ENCODE measurements around the gene NUP98.
A peak's percentile ranks its signal among the peaks of the same experiment; 100 is the strongest.

Gene NUP98

GRCh38 chr11:3723014-3723708 is 74.2 kb downstream of the NUP98 start:
- peak in 1 of 2 donors; percentile 25 for DNase-seq

- no peak for DNase-seq
These were observed 75.3 kb downstream of the NUP98 start for GRCh38 chr11:3722100-3722499.

DNA sequence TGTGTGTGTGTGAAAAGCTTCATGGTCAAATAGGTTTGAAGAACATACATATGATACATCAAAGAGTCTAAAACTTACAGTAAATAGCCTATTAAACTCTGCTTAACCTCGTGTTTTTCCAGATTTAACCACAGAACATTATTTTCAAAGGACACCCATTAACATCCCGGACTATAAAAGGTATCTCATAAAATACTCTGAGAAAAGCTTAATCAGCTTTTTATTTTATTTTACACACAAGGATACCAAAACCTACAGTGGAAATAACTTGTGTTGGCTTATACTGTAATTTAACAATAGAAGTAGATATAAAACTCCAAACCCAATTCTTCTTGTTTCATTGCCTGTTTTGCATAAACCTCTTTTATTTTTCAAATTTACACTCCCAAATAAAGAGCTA is 76.4 kb downstream of the NUP98 start:
- DNase-seq: no peak

- DNase-seq: no peak
These were observed 85.1 kb downstream of the NUP98 start for GRCh38 chr11:3712274-3712673.

GRCh38 chr11:3710485-3711259 is 86.7 kb downstream of the NUP98 start:
- DNase-seq: no peak

DNA sequence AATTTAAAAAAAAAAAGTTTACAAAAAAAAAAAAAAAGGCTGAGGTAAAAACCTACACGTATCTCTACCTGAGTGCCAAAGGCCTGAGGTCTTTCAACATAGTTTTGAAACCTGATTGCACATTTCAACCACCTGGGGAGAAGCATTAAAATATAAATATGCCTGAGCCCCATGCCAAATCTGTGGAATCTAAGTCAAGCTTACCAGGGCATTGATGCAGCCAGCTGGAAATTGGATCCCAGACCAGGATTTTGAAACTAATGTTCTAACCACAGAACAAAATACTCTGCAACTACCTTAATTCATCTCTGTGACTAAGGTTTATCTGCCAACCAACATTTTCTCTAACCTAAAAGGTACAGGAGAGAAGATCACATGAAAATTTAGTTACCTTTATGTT is 87.4 kb downstream of the NUP98 start:
- no peak for DNase-seq

DNA sequence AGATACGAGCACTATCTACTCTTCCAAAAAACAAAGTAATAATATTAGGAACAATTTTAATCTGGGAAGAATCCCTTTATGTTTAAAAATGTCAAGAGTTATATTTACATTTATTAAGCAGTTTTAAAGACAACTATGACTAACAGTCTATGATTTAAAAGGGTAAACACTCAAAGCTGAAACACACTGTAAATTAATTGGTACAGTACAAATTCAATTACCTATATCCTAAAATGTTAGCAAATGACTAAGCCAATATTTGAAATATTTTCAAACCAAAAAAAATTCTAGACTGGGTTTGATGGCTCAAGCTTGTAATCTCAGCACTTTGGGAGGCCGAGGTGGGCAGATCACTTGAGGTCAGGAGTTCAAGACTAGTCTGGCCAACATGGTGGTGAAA is 90.2 kb downstream of the NUP98 start:
- DNase-seq: no peak

DNA sequence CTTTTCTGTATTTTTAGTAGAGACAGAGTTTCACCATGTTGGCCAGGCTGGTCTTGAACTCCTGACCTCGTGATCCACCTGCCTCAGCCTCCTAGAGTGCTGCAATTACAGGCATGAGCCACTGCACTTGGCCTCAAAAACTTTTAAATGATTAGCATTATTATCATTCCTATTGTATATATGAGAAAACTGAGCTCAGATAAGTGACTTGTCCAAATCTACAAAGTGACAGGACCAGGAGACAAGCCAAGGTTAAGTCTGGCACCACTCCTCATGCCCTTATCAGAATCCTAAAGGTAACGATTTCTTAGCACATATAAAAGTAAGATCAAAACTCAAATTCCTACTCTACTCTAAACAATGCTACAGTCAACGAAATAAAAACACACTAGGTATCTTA is 94.0 kb downstream of the NUP98 start:
- DNase-seq: no peak

- DNase-seq: no peak
These were observed 96.4 kb downstream of the NUP98 start for GRCh38 chr11:3700910-3701309.

GRCh38 chr11:3700410-3700809 is 96.9 kb downstream of the NUP98 start:
- no peak for DNase-seq

DNA sequence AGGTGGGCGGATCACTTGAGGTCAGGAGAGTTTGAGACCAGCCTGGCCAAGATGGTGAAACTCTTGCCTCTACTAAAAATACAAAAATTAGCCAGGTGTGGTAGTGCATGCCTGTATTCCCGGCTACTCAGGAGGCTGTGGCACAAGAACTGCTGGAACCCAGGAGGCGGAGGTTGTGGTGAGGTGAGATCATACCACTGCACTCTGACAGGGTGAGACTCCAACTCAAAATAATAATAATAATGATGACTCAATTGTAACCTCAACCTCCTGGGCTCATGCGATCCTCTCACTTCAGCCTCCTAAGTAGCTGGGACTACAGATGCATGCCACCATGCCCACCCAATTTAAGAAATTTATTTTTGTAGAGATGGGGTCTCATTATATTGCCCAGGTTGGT is 110.6 kb downstream of the NUP98 start:
- DNase-seq: no peak

- no peak for DNase-seq
These were observed 111.4 kb downstream of the NUP98 start for GRCh38 chr11:3685923-3686322.

- no peak for DNase-seq
These were observed 112.6 kb downstream of the NUP98 start for GRCh38 chr11:3684819-3685172.

DNA sequence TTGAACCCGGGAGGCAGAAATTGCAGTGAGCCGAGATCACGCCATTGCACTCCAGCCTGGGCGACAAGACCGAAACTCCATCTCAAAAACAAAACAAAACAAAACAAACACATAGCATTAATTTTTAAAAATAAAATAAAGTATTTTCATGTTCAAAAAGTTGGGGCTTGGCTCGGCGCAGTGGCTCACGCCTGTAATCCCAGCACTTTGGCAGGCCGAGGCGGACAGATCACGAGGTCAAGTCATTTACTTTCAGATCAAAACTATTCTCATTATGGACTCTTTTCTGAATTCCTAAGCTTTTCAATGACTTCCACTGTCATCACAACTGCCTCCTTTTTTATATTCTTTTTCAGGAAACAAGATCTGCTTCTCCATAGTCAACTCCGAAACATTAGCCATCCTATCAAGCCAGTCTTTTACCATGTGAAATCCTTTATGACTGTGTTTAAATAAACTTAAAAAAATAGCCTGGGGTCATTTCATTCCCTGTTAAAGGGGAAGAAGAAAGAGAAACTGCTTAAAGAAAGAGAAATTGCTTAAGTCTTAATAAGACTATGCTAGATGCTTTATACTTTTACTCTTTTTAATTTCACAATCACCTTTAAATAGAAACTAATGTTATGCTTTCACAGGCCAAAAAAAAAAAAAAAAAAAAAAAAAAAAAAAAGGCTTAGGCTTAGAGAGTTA is 113.1 kb downstream of the NUP98 start:
- no peak for DNase-seq

DNA sequence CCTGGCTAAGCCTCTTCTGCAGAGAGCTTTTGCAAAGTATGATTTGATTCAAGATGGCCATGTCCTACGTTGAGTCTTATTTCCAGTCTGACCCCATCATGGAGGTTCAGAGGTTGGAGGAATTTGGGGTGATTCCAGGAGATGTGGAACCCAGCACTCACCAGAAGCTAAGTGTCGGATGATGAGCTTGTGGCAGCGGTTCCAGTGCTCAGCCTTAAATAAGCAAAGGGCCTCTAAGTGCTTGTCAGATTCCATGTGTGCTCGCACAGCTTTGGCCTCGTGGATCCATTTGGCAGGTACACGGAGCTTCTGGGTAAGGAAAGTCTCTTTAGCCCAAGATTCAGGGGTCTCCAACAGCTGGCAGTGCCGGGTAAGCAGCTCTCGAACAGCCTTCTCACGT is 114.3 kb downstream of the NUP98 start:
- no peak for DNase-seq

GRCh38 chr11:3679077-3679476 is 118.3 kb downstream of the NUP98 start:
- DNase-seq: no peak

DNA sequence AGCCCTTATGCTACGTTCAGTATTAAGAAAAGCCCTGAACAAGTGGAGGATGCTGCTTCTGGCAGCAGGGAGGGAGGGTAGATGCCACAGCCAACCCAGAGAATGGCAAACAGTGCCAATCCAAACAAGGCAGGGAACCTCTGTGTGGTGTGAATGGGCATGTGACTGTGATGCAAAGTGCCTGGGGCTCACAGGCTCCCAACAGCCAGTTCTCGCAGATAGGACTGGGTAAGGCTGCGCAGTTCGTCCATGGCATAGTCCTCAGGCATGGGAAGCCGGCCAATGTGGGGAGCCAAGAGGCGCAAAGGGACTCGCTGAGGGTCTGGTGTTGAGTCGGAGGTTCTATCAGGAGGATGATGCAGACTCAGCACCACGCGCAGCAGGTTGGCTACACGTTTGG is 121.4 kb downstream of the NUP98 start:
- DNase-seq: no peak

DNA sequence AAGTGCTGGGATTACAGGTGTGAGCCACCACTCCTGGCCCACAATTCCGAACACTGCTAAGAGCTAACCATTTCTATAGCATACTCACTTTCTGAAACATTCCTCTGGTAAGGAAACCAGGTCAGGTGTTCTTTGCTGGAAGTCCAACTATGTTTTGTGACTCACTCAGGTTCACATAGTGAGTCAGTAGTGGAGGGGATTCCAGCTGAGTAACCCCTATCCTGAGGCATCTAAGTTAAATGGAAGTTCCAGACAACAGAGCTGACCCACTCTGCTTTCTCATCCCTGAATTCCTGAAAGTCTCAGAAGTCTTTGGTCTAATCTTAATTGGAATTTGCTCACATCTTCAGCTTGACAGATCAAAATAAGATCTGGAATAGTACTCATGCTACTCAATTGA is 123.2 kb downstream of the NUP98 start:
- DNase-seq: no peak

DNA sequence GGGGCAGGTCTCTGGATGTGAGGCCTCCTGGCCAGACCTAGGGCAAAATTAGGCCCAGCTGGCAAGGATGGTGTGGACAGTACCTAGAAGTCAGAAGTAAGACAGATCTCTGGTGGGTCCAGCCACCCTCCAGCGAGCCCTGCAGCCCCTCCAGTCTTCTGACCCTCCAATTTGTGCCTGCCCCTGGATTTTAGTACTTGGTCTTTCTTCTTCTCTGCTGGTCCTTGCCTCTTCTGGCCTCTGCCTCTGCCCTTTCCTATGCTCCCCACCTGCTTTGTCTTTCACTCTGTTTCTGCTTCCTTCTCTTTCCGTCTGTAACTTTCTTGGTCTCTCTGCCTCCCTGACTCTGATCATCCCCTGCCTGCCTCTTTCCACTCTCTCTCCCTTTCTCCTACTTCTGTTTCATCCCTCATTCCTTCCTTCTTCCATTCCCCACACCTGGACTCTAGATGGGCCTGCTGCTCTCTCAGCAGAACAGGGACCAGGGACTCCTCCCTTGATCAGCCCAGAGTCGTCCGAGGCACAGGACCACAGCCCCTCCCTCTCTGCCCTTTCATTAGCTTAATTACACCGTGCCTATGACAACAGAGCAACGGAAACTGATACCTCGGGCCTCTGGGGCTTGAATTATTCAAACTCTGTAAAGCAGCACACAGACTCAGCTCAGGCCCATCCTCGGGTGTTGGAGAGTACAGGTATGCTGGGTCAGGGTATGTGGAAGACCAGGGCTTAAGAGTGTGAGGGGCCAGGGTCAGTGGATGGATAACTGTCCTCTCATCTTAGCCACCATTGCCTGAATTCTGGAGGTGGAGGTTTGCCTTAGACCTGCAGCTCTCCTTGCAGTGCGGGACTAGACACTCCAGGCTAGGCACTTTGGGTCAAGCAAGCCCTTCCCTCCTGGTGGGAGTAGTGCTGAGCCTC is 125.8 kb downstream of the NUP98 start, which contains the start of gene CHRNA10:
Gene CHRNA10, minus strand, starts transcription at position 51 of the 921 bp plus-strand sequence. CDS start 72 bp downstream, outside the sequence.
- no peak for DNase-seq

DNA sequence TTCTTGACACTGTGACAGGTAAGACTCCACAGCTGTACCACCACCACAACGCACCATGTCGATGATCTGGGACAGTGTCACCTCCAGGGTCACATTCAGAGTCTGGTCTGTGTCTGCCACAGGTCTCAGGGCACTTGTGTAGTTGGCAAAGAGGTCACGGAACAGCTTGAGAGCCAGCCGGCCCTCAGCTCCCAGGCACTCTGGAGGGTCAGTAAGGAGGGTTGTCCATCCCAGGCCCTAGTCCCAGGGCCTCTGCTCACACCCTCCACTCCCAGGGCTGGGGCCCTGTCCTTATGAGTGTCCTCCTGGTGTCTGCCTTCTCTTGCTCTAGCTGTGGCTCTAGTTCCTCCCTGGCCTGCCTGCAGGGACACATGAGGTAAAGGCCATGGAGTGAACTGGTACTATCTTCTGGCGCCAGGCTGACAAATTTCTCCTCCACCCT is 127.6 kb downstream of the NUP98 start:
- no peak for DNase-seq

DNA sequence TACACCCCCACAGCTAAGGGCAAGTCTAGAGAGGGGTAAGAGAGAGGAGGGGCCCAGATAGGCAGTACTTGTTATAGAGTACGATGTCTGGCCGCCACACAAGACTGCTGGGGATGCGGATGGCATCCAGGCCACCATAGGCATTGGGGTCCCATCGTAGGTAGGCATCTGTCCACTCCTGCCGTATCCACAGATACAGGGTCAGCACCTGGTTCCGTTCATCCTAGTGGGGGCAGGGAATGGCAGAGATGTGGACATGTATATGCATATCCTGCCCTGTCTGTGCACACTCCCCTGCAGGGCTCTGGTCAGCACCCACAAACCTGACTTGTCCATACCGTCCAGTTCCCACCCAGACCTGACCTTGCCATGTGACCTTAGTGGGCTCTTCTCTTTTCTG is 128.2 kb downstream of the NUP98 start:
- DNase-seq: no peak

GRCh38 chr11:3667149-3668035 is 130.0 kb downstream of the NUP98 start:
- no peak for DNase-seq
